Measurements from ENCODE around the gene ATF2.

The ATF2 gene

GRCh38 chr2:175037941-175038340 is 130.1 kb downstream of the ATF2 start:
- intact Hi-C loops (cut with DNase I): no loop called here
- no peak for DNase-seq

DNA sequence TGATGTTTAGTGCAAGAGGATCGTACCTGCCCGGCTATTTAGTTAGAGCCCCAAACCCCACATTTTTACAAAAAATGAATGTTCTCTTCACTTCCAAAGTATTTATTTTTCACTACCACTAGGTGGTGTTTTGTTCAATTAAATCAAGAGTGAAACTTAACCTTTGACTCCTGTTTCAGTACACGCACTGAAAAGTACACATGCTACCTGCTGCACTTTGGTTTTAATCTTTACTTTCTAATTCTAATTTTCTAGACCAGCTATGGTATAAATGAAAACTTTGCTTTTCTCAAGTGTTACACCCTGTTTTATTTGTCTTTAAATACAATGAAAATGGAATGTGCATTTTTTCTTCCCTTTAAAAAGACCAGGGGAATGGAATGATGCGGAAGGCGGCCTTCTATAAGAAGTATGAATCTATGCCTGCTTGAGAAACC is 131.4 kb downstream of the ATF2 start:
- DNase-seq: no peak
- intact Hi-C loops (cut with DNase I): no loop called here

- no peak for DNase-seq
- intact Hi-C loops (cut with DNase I): no loop called here
Measured at GRCh38 chr2:175035806-175036205, 132.2 kb downstream of the ATF2 start.

GRCh38 chr2:175034716-175035115 is 133.3 kb downstream of the ATF2 start:
- intact Hi-C loops (cut with DNase I): no loop called here
- no peak for DNase-seq

GRCh38 chr2:175030380-175031271 is 137.4 kb downstream of the ATF2 start:
- intact Hi-C loops (cut with DNase I): no loop called here
- peak in 31 of 42 donors; percentile 5 to 65 (median 28) for DNase-seq

DNA sequence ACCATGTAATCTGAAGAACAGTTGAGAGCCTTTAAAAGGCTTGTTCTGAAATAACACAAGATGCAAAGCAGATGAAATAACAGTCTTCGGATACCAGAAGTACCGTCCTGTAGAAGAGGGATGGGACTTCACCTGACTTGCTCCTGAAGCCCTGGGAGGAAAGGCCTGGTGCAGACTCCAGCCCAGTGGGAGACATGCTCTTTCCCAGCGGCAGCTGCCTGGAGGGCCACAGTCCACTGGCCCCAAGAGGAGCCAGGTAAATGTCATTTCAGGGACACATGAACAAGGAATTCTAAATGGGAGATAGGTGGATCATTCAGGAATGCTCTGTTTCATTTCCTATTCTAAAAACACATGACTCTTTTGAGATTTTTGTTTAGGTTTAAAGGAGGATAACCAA is 140.2 kb downstream of the ATF2 start:
- intact Hi-C loops (cut with DNase I): no loop called here
- DNase-seq: no peak

DNA sequence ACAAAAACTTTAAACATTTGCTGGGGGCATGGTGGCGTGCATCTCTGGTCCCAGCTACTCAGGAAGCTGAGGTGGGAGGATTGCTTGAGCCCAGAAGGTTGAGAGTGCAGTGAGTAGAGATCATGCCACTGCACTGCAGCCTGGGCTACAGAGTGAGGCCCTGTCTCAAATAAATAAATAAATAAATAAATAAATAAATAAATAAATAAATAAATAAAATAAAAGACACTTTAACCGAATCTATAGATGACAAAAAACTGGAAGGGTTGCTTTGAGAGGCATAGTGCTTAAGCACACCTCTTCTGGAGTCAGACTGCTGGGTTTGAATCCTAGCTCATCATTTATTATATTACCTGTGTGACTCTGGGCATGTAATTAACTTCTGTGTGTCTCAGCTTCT is 141.6 kb downstream of the ATF2 start:
- DNase-seq: no peak
- intact Hi-C loops (cut with DNase I): no loop called here

DNA sequence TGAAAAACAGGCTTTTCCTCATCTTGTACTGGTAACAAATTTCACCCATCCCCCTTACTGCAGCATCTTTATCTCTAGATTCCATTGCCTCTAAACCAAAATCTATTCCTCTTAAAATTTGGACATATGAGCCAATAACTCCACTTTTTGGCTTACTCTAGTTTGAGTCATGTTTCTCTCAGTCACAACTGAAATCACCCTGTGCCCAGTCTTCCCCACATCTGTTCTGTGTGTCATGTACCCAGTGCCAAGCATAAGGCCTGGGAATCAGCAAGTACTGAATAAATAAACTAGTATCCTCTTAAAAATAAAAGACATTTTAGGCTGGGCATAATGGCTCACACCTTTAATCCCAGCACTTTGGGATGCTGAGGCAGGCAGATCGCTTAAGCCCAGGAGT is 142.1 kb downstream of the ATF2 start:
- intact Hi-C loops (cut with DNase I): no loop called here
- no peak for DNase-seq

GRCh38 chr2:175025233-175025632 is 142.8 kb downstream of the ATF2 start:
- intact Hi-C loops (cut with DNase I): no loop called here
- no peak for DNase-seq

GRCh38 chr2:175022923-175023322 is 145.1 kb downstream of the ATF2 start:
- intact Hi-C loops (cut with DNase I): no loop called here
- no peak for DNase-seq
